GM10266 (cell line): Measurements from ENCODE around the gene SARM1.
"Not testable (repeated sequence)": the region's sequence is repeated elsewhere in the genome, so short reads cannot be mapped to it uniquely, and the experiment has no call there.

ENCODE experiments used
- DNase-seq: peaks from one replicate; pipeline ENCODE4 v3.0.0; 2012; ENCODE audit errors: extremely low spot score
- CTCF ChIP-seq: IDR thresholded peaks from 2 replicates; pipeline ENCODE4 v1.5.1; 2012; ENCODE audit warnings: mild to moderate bottlenecking, low read depth; ENCODE audit not compliant: control insufficient read depth, insufficient read depth; ENCODE audit errors: missing control alignments

SARM1 gene

GRCh38 chr17:28335201-28335958, 36.1 kb upstream of the SARM1 start, which contains the start of the genes IFT20 and TNFAIP1:
Gene IFT20 (minus strand): TSS chr17:28335472. CDS start chr17:28331985, 3,487 bp downstream.
Gene TNFAIP1 (plus strand): TSS chr17:28335761. CDS start chr17:28339522, 3,761 bp downstream.
- DNase-seq, result peak; percentile 96
- no peak for TF ChIP-seq CTCF

GRCh38 chr17:28335959-28336871, 35.3 kb upstream of the SARM1 start:
- no peak for TF ChIP-seq CTCF
- no peak for DNase-seq

- TF ChIP-seq CTCF, result no peak
- no peak for DNase-seq
Measured at GRCh38 chr17:28338056-28338768, 33.3 kb upstream of the SARM1 start.

- DNase-seq, result not testable (repeated sequence)
Measured at GRCh38 chr17:28338769-28339212, 32.7 kb upstream of the SARM1 start.

- no peak for TF ChIP-seq CTCF
- DNase-seq, result no peak
Measured at GRCh38 chr17:28339431-28339830, 32.1 kb upstream of the SARM1 start.

- no peak for DNase-seq
Measured at GRCh38 chr17:28340374-28340773, 31.1 kb upstream of the SARM1 start.

More at GRCh38 chr17:28340374-28340773, 31.1 kb upstream of the SARM1 start:
- no peak for TF ChIP-seq CTCF
